WTC11 (cell line): Measurements from ENCODE around the gene TBC1D23. TPM values are rescaled to one million over a fixed set of nuclear protein-coding genes. Genes with fewer than 3 reads are reported as not detected.

Experiments used
- total RNA-seq: library from RNA; stranded (reverse); gene quantifications from 3 replicates; pipeline ENCODE4 v1.2.3, GENCODE V29; 2021

TBC1D23 gene
- total RNA-seq, 1 experiment from 2014 or later = 73.6 TPM

Other genes with a start within 250 kb of the TBC1D23 start
- gene FILIP1L, start 146.5 kb upstream of the TBC1D23 start, total RNA-seq = 0.11 to 0.18 TPM (median 0.17 TPM) in 3 replicates
- 23.8 to 27.3 TPM (median 24.0 TPM) in 3 replicates for gene NIT2, start 73.8 kb downstream of the TBC1D23 start, total RNA-seq
- 46.8 to 59.2 TPM (median 47.7 TPM) in 3 replicates for gene TOMM70, start 140.1 kb downstream of the TBC1D23 start, total RNA-seq
- 6.7 to 7.9 TPM (median 6.8 TPM) in 3 replicates for gene LNP1, start 140.5 kb downstream of the TBC1D23 start, total RNA-seq
- gene TMEM45A, start 231.6 kb downstream of the TBC1D23 start, total RNA-seq = 6.6 to 16.0 TPM (median 15.1 TPM) in 3 replicates